Liver (tissue), 9 donors: ENCODE results near the gene XXYLT1. TPM values are rescaled to one million over a fixed set of nuclear protein-coding genes. Genes with fewer than 3 reads are reported as not detected.

Source experiments
- DNase-seq: peaks from one replicate; pipeline ENCODE4 v3.0.0-alpha.2; 2017; ENCODE audit warnings: low spot score
- H3K27ac ChIP-seq, 2 donors: one replicate each; pipeline ENCODE4 v1.7.0; 2013; ENCODE audit warnings: inconsistent platforms in 2 of 2, low read length in 2 of 2, control low read depth in 1 of 2, low read depth in 1 of 2, mild to moderate bottlenecking in 1 of 2
- H3K27me3 ChIP-seq, 4 donors: one replicate each; pipeline versions ENCODE4 v1.6.1 to v1.7.0; 2013; ENCODE audit warnings: low read length in 3 of 4, inconsistent platforms in 1 of 4, mild to moderate bottlenecking in 1 of 4, moderate library complexity in 1 of 4; ENCODE audit not compliant: control insufficient read depth in 4 of 4, insufficient read depth in 4 of 4
- H3K36me3 ChIP-seq, 4 donors: one replicate each; pipeline versions ENCODE4 v1.6.1 to v1.7.0; 2013; ENCODE audit warnings: low read length in 3 of 4, mild to moderate bottlenecking in 3 of 4, low read depth in 1 of 4, moderate library complexity in 1 of 4; ENCODE audit not compliant: control insufficient read depth in 4 of 4, insufficient read depth in 3 of 4
- H3K4me1 ChIP-seq, 4 donors: one replicate each; pipeline versions ENCODE4 v1.6.1 to v1.7.0; 2013; ENCODE audit warnings: low read length in 3 of 4, mild to moderate bottlenecking in 3 of 4, moderate library complexity in 1 of 4; ENCODE audit not compliant: control insufficient read depth in 4 of 4, insufficient read depth in 4 of 4
- H3K4me3 ChIP-seq, 3 donors: one replicate each; pipeline versions ENCODE4 v1.6.1 to v1.7.0; 2013; ENCODE audit warnings: low read length in 3 of 3, control low read depth in 1 of 3, low read depth in 1 of 3, mild to moderate bottlenecking in 1 of 3
- H3K9ac ChIP-seq, 2 donors: one replicate each; pipeline ENCODE4 v1.7.0; 2013; ENCODE audit warnings: low read length in 2 of 2, mild to moderate bottlenecking in 2 of 2, moderate library complexity in 2 of 2, control low read depth in 1 of 2, low read depth in 1 of 2
- H3K9me3 ChIP-seq, 4 donors: one replicate each; pipeline versions ENCODE4 v1.6.1 to v1.7.0; 2013; ENCODE audit warnings: low read length in 3 of 4; ENCODE audit not compliant: control insufficient read depth in 4 of 4
- ATF3 ChIP-seq: IDR thresholded peaks from 2 replicates; pipeline ENCODE4 v1.6.1; 2016; ENCODE audit warnings: antibody characterized with exemption
- FOXA1 ChIP-seq: IDR thresholded peaks from 2 replicates; pipeline ENCODE4 v1.6.1; 2016; ENCODE audit warnings: antibody characterized with exemption
- FOXA2 ChIP-seq: IDR thresholded peaks from 2 replicates; pipeline ENCODE4 v1.6.1; 2016; ENCODE audit warnings: antibody characterized with exemption
- HNF4A ChIP-seq, 2 donors: conservative IDR thresholded peaks; 2 replicates each; pipeline ENCODE4 v1.6.1; 2016; ENCODE audit warnings: antibody characterized with exemption in 2 of 2, mild to moderate bottlenecking in 2 of 2
- HNF4G ChIP-seq: IDR thresholded peaks from 2 replicates; pipeline ENCODE4 v1.6.1; 2016; ENCODE audit warnings: antibody characterized with exemption
- JUND ChIP-seq, 2 donors: IDR thresholded peaks; 2 replicates each; pipeline ENCODE4 v1.6.1; 2016; ENCODE audit warnings: antibody characterized with exemption in 2 of 2
- MAX ChIP-seq: IDR thresholded peaks from 2 replicates; pipeline ENCODE4 v1.6.1; 2016; ENCODE audit warnings: antibody characterized with exemption
- NR2F2 ChIP-seq: IDR thresholded peaks from 2 replicates; pipeline ENCODE4 v1.6.1; 2016; ENCODE audit warnings: antibody characterized with exemption
- RAD21 ChIP-seq, 2 donors: IDR thresholded peaks; 2 replicates each; pipeline ENCODE4 v1.6.1; 2016; ENCODE audit warnings: antibody characterized with exemption in 2 of 2, mild to moderate bottlenecking in 2 of 2
- SP1 ChIP-seq: IDR thresholded peaks from 2 replicates; pipeline ENCODE4 v1.6.1; 2018; ENCODE audit warnings: antibody characterized with exemption, mild to moderate bottlenecking
- TAF1 ChIP-seq: conservative IDR thresholded peaks from 2 replicates; pipeline ENCODE4 v1.6.1; 2016; ENCODE audit warnings: antibody characterized with exemption, mild to moderate bottlenecking
- YY1 ChIP-seq: IDR thresholded peaks from 2 replicates; pipeline ENCODE4 v1.6.1; 2016; ENCODE audit warnings: antibody characterized with exemption, mild to moderate bottlenecking
- WGBS: extraction: QIAGEN DNeasy Blood & Tissue Kit; methylation state at CpG from one replicate; pipeline ENCODE4 v1.1.7; 2013; 5-methylcytosine and 5-hydroxymethylcytosine counted together
- polyA plus RNA-seq, 2 donors: library from polyadenylated mRNA; stranded (reverse) in 1 of 2; unstranded in 1 of 2; fragments of 200-250 nt in 1 of 2; fragments of >200 nt in 1 of 2; fragmentation: Nextera tagmentation in 1 of 2; extraction: Ambion mirVana in 1 of 2; gene quantifications; one replicate each; pipeline versions ENCODE4 v1.2.1 to v1.2.3, GENCODE V29; 2013 to 2015
- total RNA-seq, 2 donors: library from RNA; depleted of rRNA; stranded (reverse); fragments of >200 nt; gene quantifications; one replicate each; pipeline ENCODE4 v1.2.3, GENCODE V29; 2014
- TF ChIP-seq, protein P1 (sequence below): IDR thresholded peaks from 2 replicates; pipeline ENCODE4 v1.6.1; 2016; ENCODE audit warnings: antibody characterized with exemption
- TF ChIP-seq, protein P2 (sequence below): IDR thresholded peaks from 2 replicates; pipeline ENCODE4 v1.6.1; 2016; ENCODE audit warnings: antibody characterized with exemption, mild to moderate bottlenecking
- donor health status: healthy.
- donor health status: healthy.
- donor health status: healthy.
- donor health status: healthy.
- donor health status: healthy.

XXYLT1 gene
- total and polyA plus RNA-seq, 4 donors: 0.93 to 7.6 (median 2.8) TPM

DNA sequence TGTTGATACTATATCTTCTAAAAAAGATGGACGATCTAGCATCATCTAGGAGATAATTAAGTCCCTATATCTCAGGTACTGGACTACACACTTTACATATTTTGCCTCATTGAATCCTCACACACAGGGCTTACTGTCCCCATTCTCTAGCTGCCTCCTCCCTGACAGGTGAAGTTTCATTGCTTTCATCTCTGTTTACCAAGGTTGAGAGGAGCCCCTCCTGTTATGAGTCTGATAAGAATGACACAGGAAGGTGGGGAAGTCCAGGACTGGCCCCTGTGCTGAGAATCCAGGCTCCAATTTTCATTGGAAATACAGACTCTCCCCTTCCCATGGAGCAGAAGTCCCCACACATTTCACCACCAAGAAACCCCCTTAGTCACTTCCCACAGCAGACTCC lies 105.2 kb downstream of the XXYLT1 start:
- Histone ChIP-seq H3K9me3 (no peaks in the 10 kb centered on the region), H3K36me3 (no peaks in the 10 kb centered on the region), H3K9ac (no peak overlapping the region), H3K27me3 (no peaks in the 10 kb centered on the region), H3K4me1 (no peaks in the 10 kb centered on the region), H3K27ac (no peak overlapping the region), H3K4me3 (no peak overlapping the region)
- WGBS: 98% methylated on average over 1 of the region's 1 CpG
- no peak for TF ChIP-seq ATF3
- no peak for TF ChIP-seq RAD21 (IDR thresholded peaks at IDR 0.05)
- TF ChIP-seq FOXA2: no peak
- TF ChIP-seq NR2F2: no peak
- no peak for TF ChIP-seq HNF4G
- TF ChIP-seq SP1: no peak
- DNase-seq: no peak

DNA sequence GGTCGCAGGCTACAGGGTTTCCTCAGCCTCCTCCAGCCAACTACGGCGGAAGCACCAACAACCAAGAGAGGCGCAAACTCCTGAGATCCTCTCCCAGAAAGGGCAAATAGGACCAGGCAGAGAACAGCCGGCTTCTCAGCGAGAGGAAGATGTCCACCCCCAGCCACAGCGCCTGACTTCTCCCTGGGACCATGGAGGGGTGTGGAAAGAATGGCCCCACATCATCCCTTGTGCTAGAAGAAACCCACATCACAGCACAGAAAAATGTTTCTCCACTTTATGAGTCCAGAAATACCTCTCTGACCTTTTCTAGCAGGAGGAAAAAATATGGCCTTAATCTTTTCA lies 105.7 kb downstream of the XXYLT1 start:
- H3K27me3 ChIP-seq: no peaks in the 10 kb centered on the region
- no peak overlapping the region for H3K9ac ChIP-seq
- no peak overlapping the region for H3K4me3 ChIP-seq
- no peaks in the 10 kb centered on the region for H3K36me3 ChIP-seq
- no peak overlapping the region for H3K27ac ChIP-seq
- DNase-seq: no peak
- no peaks in the 10 kb centered on the region for H3K9me3 ChIP-seq
- no peaks in the 10 kb centered on the region for H3K4me1 ChIP-seq
- WGBS: 90% methylated on average over 7 of the region's 7 CpGs
- TF ChIP-seq ATF3: no peak
- TF ChIP-seq, protein P1, sequence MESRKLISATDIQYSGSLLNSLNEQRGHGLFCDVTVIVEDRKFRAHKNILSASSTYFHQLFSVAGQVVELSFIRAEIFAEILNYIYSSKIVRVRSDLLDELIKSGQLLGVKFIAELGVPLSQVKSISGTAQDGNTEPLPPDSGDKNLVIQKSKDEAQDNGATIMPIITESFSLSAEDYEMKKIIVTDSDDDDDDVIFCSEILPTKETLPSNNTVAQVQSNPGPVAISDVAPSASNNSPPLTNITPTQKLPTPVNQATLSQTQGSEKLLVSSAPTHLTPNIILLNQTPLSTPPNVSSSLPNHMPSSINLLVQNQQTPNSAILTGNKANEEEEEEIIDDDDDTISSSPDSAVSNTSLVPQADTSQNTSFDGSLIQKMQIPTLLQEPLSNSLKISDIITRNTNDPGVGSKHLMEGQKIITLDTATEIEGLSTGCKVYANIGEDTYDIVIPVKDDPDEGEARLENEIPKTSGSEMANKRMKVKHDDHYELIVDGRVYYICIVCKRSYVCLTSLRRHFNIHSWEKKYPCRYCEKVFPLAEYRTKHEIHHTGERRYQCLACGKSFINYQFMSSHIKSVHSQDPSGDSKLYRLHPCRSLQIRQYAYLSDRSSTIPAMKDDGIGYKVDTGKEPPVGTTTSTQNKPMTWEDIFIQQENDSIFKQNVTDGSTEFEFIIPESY: no peak
- no peak for TF ChIP-seq HNF4G
- no peak for TF ChIP-seq JUND (IDR thresholded peaks at IDR 0.05)
- no peak for TF ChIP-seq MAX
- TF ChIP-seq, protein P2, sequence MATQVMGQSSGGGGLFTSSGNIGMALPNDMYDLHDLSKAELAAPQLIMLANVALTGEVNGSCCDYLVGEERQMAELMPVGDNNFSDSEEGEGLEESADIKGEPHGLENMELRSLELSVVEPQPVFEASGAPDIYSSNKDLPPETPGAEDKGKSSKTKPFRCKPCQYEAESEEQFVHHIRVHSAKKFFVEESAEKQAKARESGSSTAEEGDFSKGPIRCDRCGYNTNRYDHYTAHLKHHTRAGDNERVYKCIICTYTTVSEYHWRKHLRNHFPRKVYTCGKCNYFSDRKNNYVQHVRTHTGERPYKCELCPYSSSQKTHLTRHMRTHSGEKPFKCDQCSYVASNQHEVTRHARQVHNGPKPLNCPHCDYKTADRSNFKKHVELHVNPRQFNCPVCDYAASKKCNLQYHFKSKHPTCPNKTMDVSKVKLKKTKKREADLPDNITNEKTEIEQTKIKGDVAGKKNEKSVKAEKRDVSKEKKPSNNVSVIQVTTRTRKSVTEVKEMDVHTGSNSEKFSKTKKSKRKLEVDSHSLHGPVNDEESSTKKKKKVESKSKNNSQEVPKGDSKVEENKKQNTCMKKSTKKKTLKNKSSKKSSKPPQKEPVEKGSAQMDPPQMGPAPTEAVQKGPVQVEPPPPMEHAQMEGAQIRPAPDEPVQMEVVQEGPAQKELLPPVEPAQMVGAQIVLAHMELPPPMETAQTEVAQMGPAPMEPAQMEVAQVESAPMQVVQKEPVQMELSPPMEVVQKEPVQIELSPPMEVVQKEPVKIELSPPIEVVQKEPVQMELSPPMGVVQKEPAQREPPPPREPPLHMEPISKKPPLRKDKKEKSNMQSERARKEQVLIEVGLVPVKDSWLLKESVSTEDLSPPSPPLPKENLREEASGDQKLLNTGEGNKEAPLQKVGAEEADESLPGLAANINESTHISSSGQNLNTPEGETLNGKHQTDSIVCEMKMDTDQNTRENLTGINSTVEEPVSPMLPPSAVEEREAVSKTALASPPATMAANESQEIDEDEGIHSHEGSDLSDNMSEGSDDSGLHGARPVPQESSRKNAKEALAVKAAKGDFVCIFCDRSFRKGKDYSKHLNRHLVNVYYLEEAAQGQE: no peak
- TF ChIP-seq FOXA1: no peak
- no peak for TF ChIP-seq HNF4A (conservative IDR thresholded peaks at IDR 0.05)
- TF ChIP-seq YY1: no peak
- no peak for TF ChIP-seq TAF1
